Measurements from ENCODE around the gene LTBR. TPM values are rescaled to one million over a fixed set of nuclear protein-coding genes. Genes with fewer than 3 reads are reported as not detected.

Gene LTBR
- total RNA-seq, 1 donor from 2014 or later, result 2.8 TPM

DNA sequence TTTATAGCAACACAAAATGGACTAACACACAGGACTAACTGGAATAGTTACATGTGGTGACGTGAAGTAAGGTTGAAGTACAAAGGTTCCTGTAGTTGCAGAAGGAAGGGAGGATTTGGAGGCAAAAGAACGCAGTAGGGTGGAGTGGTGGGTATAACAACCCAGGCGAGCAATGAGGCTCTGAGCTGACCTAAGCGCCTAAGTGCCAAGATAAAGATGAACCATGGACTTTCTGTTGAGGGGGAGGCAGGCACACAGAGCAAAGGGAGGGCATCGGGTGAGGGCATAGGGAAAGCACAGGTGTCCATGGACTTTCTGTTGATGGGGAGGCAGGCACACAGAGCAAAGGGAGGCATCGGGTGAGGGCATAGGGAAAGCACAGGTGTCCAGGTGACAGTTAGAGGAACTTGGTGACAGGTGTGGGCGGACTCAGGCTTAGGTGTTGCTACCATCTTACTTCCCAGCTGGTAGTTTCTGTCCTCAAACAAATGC, 23.8 kb upstream of the LTBR start:
- Mint-ChIP-seq H3K9me3 (ENCODE audit: unreplicated experiment) (no peaks in the 10 kb centered on the region), H3K4me1 (ENCODE audit: low read depth, unreplicated experiment) (no peaks in the 10 kb centered on the region), H3K4me3 (ENCODE audit: unreplicated experiment) (no peak overlapping the region), H3K27me3 (ENCODE audit: low read depth, unreplicated experiment) (peaks cover 18% of the 10 kb centered on the region), H3K27ac (ENCODE audit: unreplicated experiment) (no peak overlapping the region), H3K36me3 (ENCODE audit: low read depth, unreplicated experiment) (peaks cover 2% of the 10 kb centered on the region)
- Histone ChIP-seq H3K27me3 (ENCODE audit: insufficient read depth, low read length) (no peaks in the 10 kb centered on the region), H3K4me2 (ENCODE audit: low read length) (no peak overlapping the region), H2AFZ (ENCODE audit: low read depth, low read length) (no peak overlapping the region), H3K9me3 (ENCODE audit: insufficient read depth, low read depth, low read length) (no peaks in the 10 kb centered on the region), H3K4me1 (ENCODE audit: insufficient read depth, low read length) (peaks cover 9% of the 10 kb centered on the region), H3K9ac (ENCODE audit: low read length) (no peak overlapping the region), H3K36me3 (ENCODE audit: insufficient read depth, low read length) (no peaks in the 10 kb centered on the region), H3K27ac (ENCODE audit: low read depth, low read length) (no peak overlapping the region), H4K20me1 (ENCODE audit: insufficient read depth, low read length) (no peaks in the 10 kb centered on the region), H3K4me3 (ENCODE audit: insufficient read depth, low read depth, low read length) (no peak overlapping the region), H3K79me2 (ENCODE audit: insufficient read depth, low read length) (no peaks in the 10 kb centered on the region)
- DNase-seq (ENCODE audit: low read depth) (no peak), FAIRE-seq (no peak)
- TF ChIP-seq EZH2 (IDR thresholded peaks at IDR 0.05; ENCODE audit: insufficient read depth, low read length), result no peak
- TF ChIP-seq, protein P1, sequence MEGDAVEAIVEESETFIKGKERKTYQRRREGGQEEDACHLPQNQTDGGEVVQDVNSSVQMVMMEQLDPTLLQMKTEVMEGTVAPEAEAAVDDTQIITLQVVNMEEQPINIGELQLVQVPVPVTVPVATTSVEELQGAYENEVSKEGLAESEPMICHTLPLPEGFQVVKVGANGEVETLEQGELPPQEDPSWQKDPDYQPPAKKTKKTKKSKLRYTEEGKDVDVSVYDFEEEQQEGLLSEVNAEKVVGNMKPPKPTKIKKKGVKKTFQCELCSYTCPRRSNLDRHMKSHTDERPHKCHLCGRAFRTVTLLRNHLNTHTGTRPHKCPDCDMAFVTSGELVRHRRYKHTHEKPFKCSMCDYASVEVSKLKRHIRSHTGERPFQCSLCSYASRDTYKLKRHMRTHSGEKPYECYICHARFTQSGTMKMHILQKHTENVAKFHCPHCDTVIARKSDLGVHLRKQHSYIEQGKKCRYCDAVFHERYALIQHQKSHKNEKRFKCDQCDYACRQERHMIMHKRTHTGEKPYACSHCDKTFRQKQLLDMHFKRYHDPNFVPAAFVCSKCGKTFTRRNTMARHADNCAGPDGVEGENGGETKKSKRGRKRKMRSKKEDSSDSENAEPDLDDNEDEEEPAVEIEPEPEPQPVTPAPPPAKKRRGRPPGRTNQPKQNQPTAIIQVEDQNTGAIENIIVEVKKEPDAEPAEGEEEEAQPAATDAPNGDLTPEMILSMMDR (IDR thresholded peaks at IDR 0.05; ENCODE audit: insufficient read depth, low read depth, low read length), result no peak

DNA sequence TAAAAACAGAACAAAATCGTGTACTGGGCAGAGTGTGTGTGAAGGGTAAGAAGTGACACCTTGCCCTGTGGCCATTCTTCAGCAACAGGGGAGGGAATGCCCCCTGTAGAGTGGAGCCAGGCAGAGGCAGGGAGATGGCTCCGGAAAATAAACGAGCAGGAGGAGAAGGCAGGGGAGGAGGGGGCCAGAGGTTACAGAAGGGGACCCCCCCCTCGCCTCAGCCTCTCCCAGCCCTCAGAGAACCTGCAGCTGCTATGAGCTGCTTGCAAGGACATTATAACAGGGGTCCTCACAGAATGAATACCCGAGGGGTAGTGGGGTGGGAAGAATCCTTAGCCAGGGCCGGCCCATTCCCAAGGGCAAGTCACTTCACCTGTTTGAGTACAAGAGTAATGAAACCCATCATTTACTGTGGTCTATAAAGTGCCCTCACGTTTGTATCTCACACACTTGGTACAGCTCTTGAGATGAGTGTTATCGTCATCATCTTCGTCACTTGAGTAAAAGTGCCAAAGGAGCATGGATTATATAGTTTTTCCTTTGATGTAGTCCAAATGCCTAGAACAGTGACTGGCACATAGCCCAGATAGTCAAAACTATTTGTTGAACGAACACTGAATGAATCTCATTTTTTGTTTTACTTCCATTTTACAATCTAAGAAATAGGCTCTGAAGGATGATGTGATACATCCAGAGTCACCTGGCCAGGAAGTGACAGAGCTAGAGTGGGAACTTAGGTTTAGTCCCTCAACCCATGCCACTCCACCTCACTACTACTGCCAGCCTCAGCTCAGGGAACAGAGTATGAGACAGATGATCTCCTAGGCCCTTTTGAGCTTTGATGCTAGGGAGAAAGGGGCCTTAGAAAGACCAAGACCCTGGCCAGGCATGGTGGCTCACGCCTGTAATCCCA, 23.1 kb upstream of the LTBR start:
- peaks cover 16% of the 10 kb centered on the region for H3K27me3 Mint-ChIP-seq (ENCODE audit: low read depth, unreplicated experiment)
- no peaks in the 10 kb centered on the region for H3K9me3 Mint-ChIP-seq (ENCODE audit: unreplicated experiment)
- H3K36me3 Mint-ChIP-seq (ENCODE audit: low read depth, unreplicated experiment), result peaks cover 2% of the 10 kb centered on the region
- Histone ChIP-seq H3K9me3 (ENCODE audit: insufficient read depth, low read depth, low read length) (no peaks in the 10 kb centered on the region), H3K4me1 (ENCODE audit: insufficient read depth, low read length) (peaks cover 9% of the 10 kb centered on the region), H3K36me3 (ENCODE audit: insufficient read depth, low read length) (no peaks in the 10 kb centered on the region), H3K9ac (ENCODE audit: low read length) (no peak overlapping the region), H3K4me3 (ENCODE audit: insufficient read depth, low read depth, low read length) (no peak overlapping the region), H3K79me2 (ENCODE audit: insufficient read depth, low read length) (no peaks in the 10 kb centered on the region), H3K27me3 (ENCODE audit: insufficient read depth, low read length) (no peaks in the 10 kb centered on the region), H2AFZ (ENCODE audit: low read depth, low read length) (no peak overlapping the region), H4K20me1 (ENCODE audit: insufficient read depth, low read length) (no peaks in the 10 kb centered on the region), H3K27ac (ENCODE audit: low read depth, low read length) (no peak overlapping the region), H3K4me2 (ENCODE audit: low read length) (no peak overlapping the region)
- H3K4me1 Mint-ChIP-seq (ENCODE audit: low read depth, unreplicated experiment), result no peaks in the 10 kb centered on the region
- H3K4me3 Mint-ChIP-seq (ENCODE audit: unreplicated experiment), result no peak overlapping the region
- TF ChIP-seq, protein P1 (IDR thresholded peaks at IDR 0.05; ENCODE audit: insufficient read depth, low read depth, low read length), result no peak
- H3K27ac Mint-ChIP-seq (ENCODE audit: unreplicated experiment), result no peak overlapping the region
- FAIRE-seq (no peak), DNase-seq (ENCODE audit: low read depth) (no peak)

DNA sequence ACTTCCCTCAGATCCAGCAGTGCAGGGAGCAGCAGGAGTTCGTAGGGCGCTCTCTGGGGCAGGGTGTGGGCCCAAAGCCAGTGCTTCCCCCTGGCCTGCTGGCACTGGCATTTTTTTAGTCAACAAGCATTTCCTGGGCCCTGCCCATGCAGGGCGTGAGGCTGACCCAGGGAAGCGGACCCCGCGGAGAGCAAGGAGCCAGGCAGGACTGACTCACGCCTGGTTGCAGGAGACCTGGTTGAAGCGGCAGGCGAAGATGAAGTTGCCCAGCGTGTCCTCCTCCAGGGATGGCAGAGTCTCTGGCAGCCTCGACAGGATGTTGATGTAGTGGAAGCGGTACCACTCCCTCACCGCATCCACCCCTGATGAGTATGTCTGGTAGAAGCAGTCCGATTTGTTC, 22.1 kb upstream of the LTBR start:
- H3K4me3 Mint-ChIP-seq (ENCODE audit: unreplicated experiment), result no peak overlapping the region
- no peaks in the 10 kb centered on the region for H3K4me1 Mint-ChIP-seq (ENCODE audit: low read depth, unreplicated experiment)
- Histone ChIP-seq H3K4me3 (ENCODE audit: insufficient read depth, low read depth, low read length) (no peak overlapping the region), H4K20me1 (ENCODE audit: insufficient read depth, low read length) (no peaks in the 10 kb centered on the region), H3K36me3 (ENCODE audit: insufficient read depth, low read length) (no peaks in the 10 kb centered on the region), H2AFZ (ENCODE audit: low read depth, low read length) (peak overlapping the region; percentile 35), H3K4me1 (ENCODE audit: insufficient read depth, low read length) (peaks cover 9% of the 10 kb centered on the region), H3K9me3 (ENCODE audit: insufficient read depth, low read depth, low read length) (no peaks in the 10 kb centered on the region), H3K4me2 (ENCODE audit: low read length) (peak overlapping the region; percentile 21), H3K27ac (ENCODE audit: low read depth, low read length) (no peak overlapping the region), H3K27me3 (ENCODE audit: insufficient read depth, low read length) (no peaks in the 10 kb centered on the region), H3K9ac (ENCODE audit: low read length) (no peak overlapping the region), H3K79me2 (ENCODE audit: insufficient read depth, low read length) (no peaks in the 10 kb centered on the region)
- peaks cover 8% of the 10 kb centered on the region for H3K27me3 Mint-ChIP-seq (ENCODE audit: low read depth, unreplicated experiment)
- TF ChIP-seq EZH2 (IDR thresholded peaks at IDR 0.05; ENCODE audit: insufficient read depth, low read length), result no peak
- TF ChIP-seq, protein P1 (IDR thresholded peaks at IDR 0.05; ENCODE audit: insufficient read depth, low read depth, low read length), result no peak
- DNase-seq (ENCODE audit: low read depth), result no peak
- no peaks in the 10 kb centered on the region for H3K9me3 Mint-ChIP-seq (ENCODE audit: unreplicated experiment)
- no peak overlapping the region for H3K27ac Mint-ChIP-seq (ENCODE audit: unreplicated experiment)
- no peak for FAIRE-seq
- peaks cover 2% of the 10 kb centered on the region for H3K36me3 Mint-ChIP-seq (ENCODE audit: low read depth, unreplicated experiment)
